HCT116 (cell line): Measurements from ENCODE around the gene SUCLG2. TPM values are rescaled to one million over a fixed set of nuclear protein-coding genes. Genes with fewer than 3 reads are reported as not detected.

Source experiments
- ATAC-seq: fragments of 200-7000 bp; cut with Tn5 transposase; 2 replicates; pipeline ENCODE4 v1.9.1; 2020; ENCODE audit warnings: mild to moderate bottlenecking, moderate library complexity
- BruUV-seq: library from RNA; stranded (reverse); fragments of 400-500 nt; replicated peaks from 2 replicates; lab custom pipeline; 2021; lab: Mats Ljungman, UMichigan
- CTCF ChIA-PET: fragments of 300-600 bp; sonication (Branson Sonifier 250); formaldehyde crosslinking; loops from one replicate; lab custom pipeline; 2021; ENCODE audit warnings: antibody characterized with exemption; lab: Charles Lee
- POLR2A ChIA-PET: fragments of 300-600, 350-600 bp; sonication (Branson Sonifier 250); formaldehyde crosslinking; loops from one replicate; lab custom pipeline; 2021; ENCODE audit warnings: antibody characterized with exemption; lab: Charles Lee
- RAD21 ChIA-PET, 2 experiments: fragments of 300-600 bp; sonication (Branson Sonifier 250); formaldehyde crosslinking; loops; one replicate each; lab custom pipeline; 2023; ENCODE audit warnings: low total read pairs in 2 of 2; ENCODE audit not compliant: uncharacterized antibody in 2 of 2, unreplicated experiment in 2 of 2, low non-redundant PET in 1 of 2; lab: Charles Lee
- DNase-seq: peaks from one replicate; pipeline ENCODE4 v3.0.0-alpha.2; 2010; ENCODE audit warnings: low read depth, low spot score
- H2AFZ ChIP-seq: fragments of 200-600 bp; shearing (Covaris generic), sonication (generic); 2 replicates; pipeline ENCODE4 v1.6.1; 2017; ENCODE audit warnings: low read depth, mixed run types, mixed read lengths, antibody characterized with exemption, low read length; ENCODE audit not compliant: poor library complexity, severe bottlenecking
- H3K27ac ChIP-seq: 2 replicates; pipeline ENCODE4 v1.5.1; 2012; ENCODE audit warnings: low read depth, low read length
- H3K27me3 ChIP-seq: fragments of 200-600 bp; sonication (generic); 2 replicates; pipeline ENCODE4 v1.6.1; 2016; ENCODE audit warnings: mixed run types, low read length, mixed read lengths; ENCODE audit not compliant: insufficient read depth
- H3K36me3 ChIP-seq, 2 experiments: fragments of 200-500 bp in 1 of 2; fragments of 200-600 bp in 1 of 2; sonication (Bioruptor generic) in 1 of 2; sonication (generic) in 1 of 2; 2 replicates each; pipeline versions ENCODE4 v1.5.1 to v1.6.1; 2014 to 2016; ENCODE audit warnings: low read length in 2 of 2, inconsistent platforms in 1 of 2, mixed read lengths in 1 of 2, mixed run types in 1 of 2; ENCODE audit not compliant: insufficient read depth in 2 of 2, control insufficient read depth in 1 of 2
- H3K4me1 ChIP-seq, 2 experiments: fragments of 200-600 bp in 1 of 2; sonication (generic) in 1 of 2; 2 replicates each; pipeline versions ENCODE4 v1.5.1 to v1.6.1; 2012 to 2017; ENCODE audit warnings: low read length in 2 of 2, inconsistent platforms in 1 of 2, mild to moderate bottlenecking in 1 of 2, mixed read lengths in 1 of 2, mixed run types in 1 of 2, moderate library complexity in 1 of 2; ENCODE audit not compliant: insufficient read depth in 2 of 2, control insufficient read depth in 1 of 2
- H3K4me2 ChIP-seq: fragments of 200-600 bp; sonication (generic); 2 replicates; pipeline ENCODE4 v1.6.1; 2017; ENCODE audit warnings: mixed run types, low read length, mixed read lengths
- H3K4me3 ChIP-seq, 2 experiments: fragments of 200-600 bp in 1 of 2; sonication (generic) in 1 of 2; replicated peaks in 1 of 2; 2 replicates each; pipeline ENCODE4 v1.5.1; 2011 to 2016; ENCODE audit warnings: low read length in 2 of 2, control low read depth in 1 of 2, low read depth in 1 of 2, mild to moderate bottlenecking in 1 of 2, mixed read lengths in 1 of 2, mixed run types in 1 of 2
- H3K79me2 ChIP-seq: fragments of 200-600 bp; sonication (generic); 2 replicates; pipeline ENCODE4 v1.6.1; 2017; ENCODE audit warnings: mild to moderate bottlenecking, mixed run types, low read length, moderate library complexity, mixed read lengths; ENCODE audit not compliant: insufficient read depth
- H3K9ac ChIP-seq: fragments of 200-600 bp; sonication (generic); 2 replicates; pipeline ENCODE4 v1.6.1; 2016; ENCODE audit warnings: low read length, mixed read lengths
- H3K9me2 ChIP-seq: fragments of 200-600 bp; sonication (generic), shearing (Covaris generic); 2 replicates; pipeline ENCODE4 v1.6.1; 2017; ENCODE audit warnings: mixed run types, mild to moderate bottlenecking, moderate library complexity; ENCODE audit not compliant: insufficient read depth
- H3K9me3 ChIP-seq, 2 experiments: fragments of 200-500 bp in 1 of 2; fragments of 200-600 bp in 1 of 2; sonication (Bioruptor generic) in 1 of 2; sonication (generic) in 1 of 2; 2 replicates each; pipeline ENCODE4 v1.6.1; 2014 to 2017; ENCODE audit warnings: low read length in 2 of 2, mixed read lengths in 2 of 2, inconsistent platforms in 1 of 2, low read depth in 1 of 2, mild to moderate bottlenecking in 1 of 2, mixed run types in 1 of 2, moderate library complexity in 1 of 2; ENCODE audit not compliant: control insufficient read depth in 1 of 2, insufficient read depth in 1 of 2
- H4K20me1 ChIP-seq: fragments of 200-600 bp; sonication (generic), shearing (Covaris generic); 2 replicates; pipeline ENCODE4 v1.6.1; 2017; ENCODE audit warnings: mixed run types, mild to moderate bottlenecking, moderate library complexity; ENCODE audit not compliant: insufficient read depth
- ATF3 ChIP-seq: IDR thresholded peaks from 2 replicates; pipeline ENCODE4 v1.6.1; 2012
- CBX3 ChIP-seq: IDR thresholded peaks from 2 replicates; pipeline ENCODE4 v1.6.1; 2012; ENCODE audit warnings: low read depth
- CEBPB ChIP-seq: IDR thresholded peaks from 2 replicates; pipeline ENCODE4 v1.6.1; 2012; ENCODE audit warnings: low read depth
- CTCF ChIP-seq, 3 experiments: fragments of 200-600 bp in 1 of 3; sonication (generic) in 1 of 3; IDR thresholded peaks in 2 of 3; conservative IDR thresholded peaks in 1 of 3; 2 replicates each; pipeline ENCODE4 v1.5.1; 2012 to 2017; ENCODE audit warnings: low read depth in 2 of 3, low read length in 2 of 3, antibody characterized with exemption in 1 of 3, borderline replicate concordance in 1 of 3, control low read depth in 1 of 3, mild to moderate bottlenecking in 1 of 3, mixed read lengths in 1 of 3, mixed run types in 1 of 3, moderate library complexity in 1 of 3; ENCODE audit not compliant: insufficient read depth in 1 of 3
- EGR1 ChIP-seq: IDR thresholded peaks from 2 replicates; pipeline ENCODE4 v1.6.1; 2012; ENCODE audit warnings: low read depth
- EZH2phosphoT487 ChIP-seq: fragments of 200-600 bp; IDR thresholded peaks from 2 replicates; pipeline ENCODE4 v1.6.1; 2018; ENCODE audit warnings: antibody characterized with exemption, borderline replicate concordance
- FOSL1 ChIP-seq: IDR thresholded peaks from 2 replicates; pipeline ENCODE4 v1.6.1; 2012; ENCODE audit warnings: low read depth
- JUND ChIP-seq: IDR thresholded peaks from 2 replicates; pipeline ENCODE4 v1.6.1; 2012
- MAX ChIP-seq: IDR thresholded peaks from 2 replicates; pipeline ENCODE4 v1.6.1; 2012
- POLR2A ChIP-seq: IDR thresholded peaks from 2 replicates; pipeline ENCODE4 v1.7.0; 2011; ENCODE audit warnings: borderline replicate concordance; ENCODE audit not compliant: insufficient read depth, insufficient read length; ENCODE audit errors: extremely low read depth
- RAD21 ChIP-seq: IDR thresholded peaks from 2 replicates; pipeline ENCODE4 v1.6.1; 2012; ENCODE audit warnings: low read depth, mild to moderate bottlenecking
- REST ChIP-seq: IDR thresholded peaks from 2 replicates; pipeline ENCODE4 v1.6.1; 2012; ENCODE audit warnings: low read depth
- SP1 ChIP-seq: IDR thresholded peaks from 2 replicates; pipeline ENCODE4 v1.6.1; 2012; ENCODE audit warnings: low read depth
- SRF ChIP-seq: IDR thresholded peaks from 2 replicates; pipeline ENCODE4 v1.6.1; 2012; ENCODE audit warnings: low read depth
- YY1 ChIP-seq: IDR thresholded peaks from 2 replicates; pipeline ENCODE4 v1.6.1; 2011; ENCODE audit warnings: low read length, low read depth, moderate library complexity, mild to moderate bottlenecking; ENCODE audit not compliant: insufficient replicate concordance; ENCODE audit errors: extremely low read depth
- ZNF274 ChIP-seq: fragments of 200-500 bp; sonication (Bioruptor generic); IDR thresholded peaks from 2 replicates; pipeline ENCODE4 v1.6.1; 2014; ENCODE audit warnings: mild to moderate bottlenecking, low read depth, low read length, inconsistent platforms
- intact Hi-C: fragments of 100-400 bp; cut with micrococcal nuclease; formaldehyde crosslinking; loops from 2 replicates; pipeline ENCODE4 v1.10.0; 2022
- total RNA-seq: library from RNA; stranded (reverse); gene quantifications from one replicate; pipeline ENCODE4 v1.2.1, GENCODE V29; 2021; ENCODE audit not compliant: unreplicated experiment

The SUCLG2 gene
- total RNA-seq, 1 experiment from 2014 or later: 49.2 TPM

GRCh38 chr3:67622652-67623051 is 31.8 kb downstream of the SUCLG2 start:
- Histone ChIP-seq H3K79me2 (peaks cover 29% of the 10 kb centered on the region), H3K4me2 (no peak overlapping the region), H3K9me3 (no peaks in the 10 kb centered on the region), H3K4me1 (no peaks in the 10 kb centered on the region), H3K9me2 (no peaks in the 10 kb centered on the region), H3K9ac (no peak overlapping the region), H3K27ac (no peak overlapping the region), H3K27me3 (no peaks in the 10 kb centered on the region), H2AFZ (no peak overlapping the region), H3K36me3 (no peaks in the 10 kb centered on the region), H3K4me3 (no peak overlapping the region), H4K20me1 (peaks cover 3% of the 10 kb centered on the region; the same call in 1 of the 2 replicates)
- ChIA-PET RAD21 (no interaction called here), POLR2A (no interaction called here), CTCF (no interaction called here)
- DNase-seq: no peak
- no peak for ATAC-seq
- no peak for TF ChIP-seq FOSL1
- TF ChIP-seq POLR2A: no peak
- no peak for TF ChIP-seq RAD21
- no peak for TF ChIP-seq SP1
- no peak for TF ChIP-seq CBX3
- TF ChIP-seq EGR1: no peak
- no peak for TF ChIP-seq CEBPB
- TF ChIP-seq JUND: no peak
- TF ChIP-seq CTCF (IDR thresholded peaks at IDR 0.05 in 2 of 3, conservative IDR thresholded peaks at IDR 0.05 in 1 of 3; ENCODE audit: borderline replicate concordance in 1 of 3, insufficient read depth in 1 of 3, low read depth in 2 of 3, low read length in 2 of 3): no peak
- TF ChIP-seq EZH2phosphoT487: no peak
- intact Hi-C loops: no loop called here
- BruUV-seq: no TSS peak

GRCh38 chr3:67620869-67621268 is 33.5 kb downstream of the SUCLG2 start:
- ATAC-seq (no peak), DNase-seq (no peak)
- Histone ChIP-seq H4K20me1 (peaks cover 3% of the 10 kb centered on the region; the same call in 1 of the 2 replicates), H3K9me3 (no peaks in the 10 kb centered on the region), H2AFZ (no peak overlapping the region), H3K4me1 (no peaks in the 10 kb centered on the region), H3K36me3 (no peaks in the 10 kb centered on the region), H3K9me2 (no peaks in the 10 kb centered on the region), H3K4me2 (no peak overlapping the region), H3K27ac (no peak overlapping the region), H3K4me3 (no peak overlapping the region), H3K79me2 (peaks cover 21% of the 10 kb centered on the region; the same call in 1 of the 2 replicates), H3K9ac (no peak overlapping the region), H3K27me3 (no peaks in the 10 kb centered on the region)
- CTCF ChIA-PET: no interaction called here
- intact Hi-C loops: no loop called here
- no TSS peak for BruUV-seq
- RAD21 ChIA-PET: no interaction called here
- POLR2A ChIA-PET: no interaction called here
- no peak for TF ChIP-seq FOSL1
- TF ChIP-seq EZH2phosphoT487: no peak
- no peak for TF ChIP-seq MAX
- no peak for TF ChIP-seq POLR2A
- no peak for TF ChIP-seq SRF
- no peak for TF ChIP-seq REST
- TF ChIP-seq ATF3: no peak
- TF ChIP-seq YY1: no peak
- no peak for TF ChIP-seq ZNF274
